HG02759 (cell line): ENCODE data around the gene CTNNAL1.

ENCODE experiments used
- ATAC-seq: cut with Tn5 transposase; IDR thresholded peaks from one replicate; pipeline ENCODE4 v1.9.1; 2021; ENCODE audit warnings: mild to moderate bottlenecking, moderate library complexity; ENCODE audit not compliant: unreplicated experiment

Gene CTNNAL1

DNA sequence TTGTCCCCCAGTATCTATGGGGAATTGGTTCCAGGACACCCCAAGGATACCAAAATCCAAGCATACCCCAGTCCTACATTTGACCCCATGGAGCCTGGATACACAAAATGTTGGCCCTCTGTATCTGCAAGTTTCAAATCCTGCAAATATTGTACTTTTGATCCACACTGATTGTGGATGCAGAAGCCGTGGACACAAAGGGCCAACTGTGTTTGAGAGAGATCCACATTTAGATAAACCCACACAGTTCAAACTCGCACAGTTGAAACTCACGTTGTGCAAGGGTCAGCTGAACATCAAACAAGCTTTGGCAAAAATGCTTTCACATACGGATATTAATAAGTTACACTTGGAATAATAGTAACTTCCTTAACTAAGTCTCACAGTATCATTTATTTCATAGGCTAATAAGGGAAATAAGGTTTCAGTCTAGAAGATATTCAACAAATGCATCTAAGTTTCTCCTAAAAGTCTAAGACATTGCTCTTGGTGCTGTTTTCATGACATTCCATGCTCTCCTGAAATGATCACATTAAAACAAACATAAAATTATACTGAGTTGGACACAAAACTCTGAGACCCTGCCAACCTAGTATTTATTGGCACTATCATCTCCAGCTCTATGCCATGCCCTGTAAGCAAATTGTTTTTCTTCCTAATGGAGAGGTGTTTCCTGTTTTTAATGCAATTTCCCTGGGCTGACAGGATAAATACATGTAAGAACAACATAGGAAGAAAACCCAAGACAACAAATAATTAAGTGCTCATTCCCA, 118.9 kb downstream of the CTNNAL1 start:
- no peak for ATAC-seq
